Heart left ventricle (tissue), 16 donors: Measurements from ENCODE around the gene SART1. TPM values are rescaled to one million over a fixed set of nuclear protein-coding genes. Genes with fewer than 3 reads are reported as not detected.
"Not testable (repeated sequence)": the region's sequence is repeated elsewhere in the genome, so short reads cannot be mapped to it uniquely, and the experiment has no call there.

Source experiments
- ATAC-seq, 4 donors: fragments of 200-7000 bp; cut with Tn5 transposase; one replicate each; pipeline ENCODE4 v1.9.1; 2020 to 2022; ENCODE audit warnings: moderate library complexity in 4 of 4, mild to moderate bottlenecking in 3 of 4, moderate number of reproducible peaks in 1 of 4
- DNase-seq, 5 donors: peaks; one replicate each; pipeline ENCODE4 v3.0.0-alpha.2; 2020
- H3K27ac ChIP-seq, 12 donors: fragments of 200-600 bp; sonication (generic) in 4 of 12; one replicate each; pipeline versions ENCODE4 v1.5.0 to v1.8.0; 2016 to 2022; ENCODE audit warnings: mild to moderate bottlenecking in 2 of 12
- H3K27me3 ChIP-seq, 9 donors: fragments of 200-600 bp; sonication (generic) in 2 of 9; one replicate each; pipeline versions ENCODE4 v1.5.1 to v1.8.0; 2016 to 2022; ENCODE audit warnings: mild to moderate bottlenecking in 3 of 9
- H3K36me3 ChIP-seq, 9 donors: fragments of 200-600 bp; sonication (generic) in 2 of 9; one replicate each; pipeline versions ENCODE4 v1.5.0 to v1.8.0; 2018 to 2022; ENCODE audit warnings: mild to moderate bottlenecking in 2 of 9
- H3K4me1 ChIP-seq, 12 donors: fragments of 200-600 bp; sonication (generic) in 4 of 12; one replicate each; pipeline versions ENCODE4 v1.5.0 to v1.8.0; 2016 to 2022; ENCODE audit warnings: mild to moderate bottlenecking in 3 of 12
- H3K4me3 ChIP-seq, 12 donors: fragments of 200-600 bp; sonication (generic) in 4 of 12; one replicate each; pipeline versions ENCODE4 v1.5.0 to v1.8.0; 2017 to 2022; ENCODE audit warnings: mild to moderate bottlenecking in 9 of 12, moderate library complexity in 4 of 12
- H3K9me3 ChIP-seq, 12 donors: fragments of 200-600 bp; sonication (generic) in 4 of 12; one replicate each; pipeline versions ENCODE4 v1.5.0 to v1.8.0; 2016 to 2022; ENCODE audit warnings: mild to moderate bottlenecking in 1 of 12
- POLR2A ChIP-seq, 2 donors: fragments of 450-650 bp; IDR thresholded peaks; one replicate each; pipeline ENCODE4 v1.6.1; 2017; ENCODE audit warnings: antibody characterized with exemption in 2 of 2, mild to moderate bottlenecking in 2 of 2, moderate library complexity in 2 of 2
- WGBS, 4 donors: extraction: QIAGEN DNeasy Blood & Tissue Kit in 2 of 4; methylation state at CpG; one replicate each; pipeline versions ENCODE4 v1.1.5 to v1.1.7; 2013 to 2018; 5-methylcytosine and 5-hydroxymethylcytosine counted together
- intact Hi-C, 10 donors: fragments of 100-400 bp; cut with DNase I; formaldehyde crosslinking; loops; one replicate each; pipeline versions ENCODE4 v1.11.1 to v1.14.2; 2022
- polyA plus RNA-seq, 2 donors: library from polyadenylated mRNA; stranded (reverse); fragments of 200-250 nt; gene quantifications; one replicate each; pipeline ENCODE4 v1.2.3, GENCODE V29; 2013
- total RNA-seq, 9 donors: library from RNA; depleted of rRNA in 2 of 9; stranded (reverse); fragments of >200 nt in 2 of 9; fragmentation: NEBNext Ultra II Directional in 3 of 9; extraction: Animal tissue kit (Norgen Biotek cat#: 25700) in 3 of 9; gene quantifications; one replicate each; pipeline versions ENCODE4 v1.1.0 to v1.2.4, GENCODE V29; 2016 to 2023
- TF ChIP-seq, protein P1 (sequence below), 12 donors: fragments of 200-600 bp; sonication (generic) in 4 of 12; IDR thresholded peaks; one replicate each; pipeline versions ENCODE4 v1.5.0 to v1.8.0; 2018 to 2022; ENCODE audit warnings: antibody characterized with exemption in 12 of 12, mild to moderate bottlenecking in 5 of 12
- donor health status: ischemic (EF 13 %, LVEDD 7.1; RV severe dilation, severe dysfunction).
- donor health status: healthy with polysubstance abuse.
- donor health status: DM: no; HTN: yes; CAD: no.
- donor health status: DM: no; HTN: no; CAD: no.
- donor health status: ischemic (EF 25% LVEDD 6.9; RV normal size, moderate dysfunction).
- donor health status: ischemic (EF 25% LVEDD 5.7; RV mildly dilated, moderate dysfunction).
- donor health status: healthy.
- donor health status: DM: yes; HTN: yes; CAD: no.
- donor health status: ischemic (EF 35%, LVEDD 5.7; RV mildly dilated, moderate dysfunction).
- donor health status: nonischemic (EF 11% LVEDD 7.7; RV severe dilation, severe dysfunction).
- donor health status: DM: yes; HTN: yes; CAD: no.
- donor health status: PGD.
- donor health status: ischemic (EF 29% LVEDD 5.4; RV normal size, mild dysfunction).
- donor health status: nonischemic (EF 23%, LVEDD 6.1; RV moderate dilation, normal function).

SART1 gene
- total and polyA plus RNA-seq, 11 donors, result 21.6 to 70.1 (median 31.5) TPM

DNA sequence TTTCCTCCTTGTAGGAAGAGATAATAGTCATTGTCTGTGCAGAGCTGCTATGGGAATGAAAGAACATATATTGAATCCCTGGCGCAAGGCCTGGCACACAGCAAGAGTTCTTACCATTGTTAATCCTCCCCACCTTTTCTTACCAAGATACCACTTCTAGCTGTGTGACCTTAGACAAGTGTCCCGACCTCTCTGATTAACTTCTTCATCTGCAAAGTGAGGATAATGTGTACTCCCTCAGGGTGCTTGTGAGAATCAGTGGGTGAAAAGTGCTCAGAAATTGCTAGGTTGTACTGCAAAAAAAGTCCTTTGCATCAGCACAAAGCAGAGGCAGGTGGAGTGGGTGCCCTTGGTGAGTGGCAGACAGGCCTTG, 46.5 kb downstream of the SART1 start:
- Histone ChIP-seq H3K4me1 (peaks cover 0 to 20% (median 6%) of the 10 kb centered on the region in 12 donors), H3K27me3 (peaks cover 9 to 19% (median 13%) of the 10 kb centered on the region in 9 donors), H3K27ac (no peak overlapping the region), H3K9me3 (no peaks in the 10 kb centered on the region), H3K4me3 (no peak overlapping the region), H3K36me3 (peaks cover 0 to 27% (median 22%) of the 10 kb centered on the region in 9 donors)
- intact Hi-C loops, result no loop called here
- DNase-seq (no peak), ATAC-seq (no peak)
- TF ChIP-seq, protein P1, sequence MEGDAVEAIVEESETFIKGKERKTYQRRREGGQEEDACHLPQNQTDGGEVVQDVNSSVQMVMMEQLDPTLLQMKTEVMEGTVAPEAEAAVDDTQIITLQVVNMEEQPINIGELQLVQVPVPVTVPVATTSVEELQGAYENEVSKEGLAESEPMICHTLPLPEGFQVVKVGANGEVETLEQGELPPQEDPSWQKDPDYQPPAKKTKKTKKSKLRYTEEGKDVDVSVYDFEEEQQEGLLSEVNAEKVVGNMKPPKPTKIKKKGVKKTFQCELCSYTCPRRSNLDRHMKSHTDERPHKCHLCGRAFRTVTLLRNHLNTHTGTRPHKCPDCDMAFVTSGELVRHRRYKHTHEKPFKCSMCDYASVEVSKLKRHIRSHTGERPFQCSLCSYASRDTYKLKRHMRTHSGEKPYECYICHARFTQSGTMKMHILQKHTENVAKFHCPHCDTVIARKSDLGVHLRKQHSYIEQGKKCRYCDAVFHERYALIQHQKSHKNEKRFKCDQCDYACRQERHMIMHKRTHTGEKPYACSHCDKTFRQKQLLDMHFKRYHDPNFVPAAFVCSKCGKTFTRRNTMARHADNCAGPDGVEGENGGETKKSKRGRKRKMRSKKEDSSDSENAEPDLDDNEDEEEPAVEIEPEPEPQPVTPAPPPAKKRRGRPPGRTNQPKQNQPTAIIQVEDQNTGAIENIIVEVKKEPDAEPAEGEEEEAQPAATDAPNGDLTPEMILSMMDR (IDR thresholded peaks at IDR 0.05), result no peak
- no peak for TF ChIP-seq POLR2A (IDR thresholded peaks at IDR 0.05)
- WGBS, 4 donors, result 74 to 89% (median 84%) methylated on average over 2 of the region's 2 CpGs

DNA sequence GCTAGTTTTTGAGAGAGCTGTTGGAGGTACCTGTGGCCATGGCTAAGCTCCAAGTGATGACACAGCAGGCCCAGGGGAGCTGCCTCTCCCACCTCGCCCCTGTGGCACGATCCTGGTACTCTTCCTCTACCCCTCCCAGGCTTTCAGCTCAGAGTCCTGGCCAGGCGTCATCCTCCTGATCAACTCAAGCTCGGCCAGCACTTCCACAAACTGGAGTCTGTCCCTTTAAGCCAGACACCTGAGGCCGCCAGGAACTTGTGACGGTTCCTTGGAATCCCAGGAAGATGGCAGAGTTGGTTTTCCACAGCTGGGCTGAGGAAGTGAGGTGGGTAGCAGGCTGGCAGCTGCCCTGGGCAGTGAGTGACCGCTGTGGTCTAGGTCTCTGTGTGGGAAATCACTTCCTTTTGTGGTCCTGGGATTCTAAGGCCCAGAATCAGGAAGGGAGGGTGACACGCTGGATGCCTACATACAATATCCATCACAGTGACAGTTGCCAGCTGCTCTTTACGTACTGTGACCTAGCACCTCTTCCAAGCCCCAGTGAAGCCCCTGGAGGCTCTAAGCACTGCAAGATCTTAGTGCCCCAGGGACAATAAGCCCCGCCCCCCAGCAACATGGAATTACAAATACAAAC, 47.1 kb downstream of the SART1 start:
- H3K27ac ChIP-seq, result no peak overlapping the region
- WGBS, 4 donors, result 50 to 61% (median 58%) methylated on average over 10 of the region's 10 CpGs
- H3K27me3 ChIP-seq, result peaks cover 9 to 24% (median 16%) of the 10 kb centered on the region in 9 donors
- intact Hi-C loops, result no loop called here
- H3K4me3 ChIP-seq, result no peak overlapping the region
- no peak for ATAC-seq
- no peaks in the 10 kb centered on the region for H3K9me3 ChIP-seq
- peaks cover 0 to 18% (median 1%) of the 10 kb centered on the region in 12 donors for H3K4me1 ChIP-seq
- DNase-seq, result no peak
- no peak for TF ChIP-seq POLR2A (IDR thresholded peaks at IDR 0.05)
- peaks cover 0 to 25% (median 20%) of the 10 kb centered on the region in 9 donors for H3K36me3 ChIP-seq

DNA sequence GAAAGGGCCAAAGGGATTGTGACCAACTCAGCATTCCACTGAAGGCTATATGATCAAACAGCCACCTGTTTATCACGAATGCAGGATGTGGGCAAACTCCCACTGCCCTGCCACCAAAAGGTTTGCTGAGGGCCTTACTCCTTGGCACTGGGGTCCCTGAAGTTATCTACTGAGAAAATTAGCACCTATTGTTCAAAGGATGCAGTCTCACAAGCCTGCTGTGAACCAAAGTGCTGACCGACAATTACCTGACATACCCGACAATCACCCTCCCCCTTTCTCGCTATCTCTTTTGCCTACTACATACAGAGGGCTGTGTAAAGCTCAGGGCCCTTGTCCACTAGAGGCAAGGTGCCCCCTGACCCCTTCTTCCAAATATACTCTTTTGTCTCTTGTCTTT, 48.5 kb downstream of the SART1 start:
- Histone ChIP-seq H3K27me3 (peaks cover 9 to 29% (median 16%) of the 10 kb centered on the region in 9 donors), H3K4me1 (peaks cover 0 to 18% (median under 1%) of the 10 kb centered on the region in 12 donors), H3K36me3 (peaks cover 0 to 10% (median 6%) of the 10 kb centered on the region in 9 donors)
- WGBS, 4 donors, result 57 to 70% (median 66%) methylated on average over 4 of the region's 4 CpGs
- ATAC-seq, H3K9me3 ChIP-seq, DNase-seq, intact Hi-C loops, H3K27ac ChIP-seq, H3K4me3 ChIP-seq: not testable (repeated sequence)

DNA sequence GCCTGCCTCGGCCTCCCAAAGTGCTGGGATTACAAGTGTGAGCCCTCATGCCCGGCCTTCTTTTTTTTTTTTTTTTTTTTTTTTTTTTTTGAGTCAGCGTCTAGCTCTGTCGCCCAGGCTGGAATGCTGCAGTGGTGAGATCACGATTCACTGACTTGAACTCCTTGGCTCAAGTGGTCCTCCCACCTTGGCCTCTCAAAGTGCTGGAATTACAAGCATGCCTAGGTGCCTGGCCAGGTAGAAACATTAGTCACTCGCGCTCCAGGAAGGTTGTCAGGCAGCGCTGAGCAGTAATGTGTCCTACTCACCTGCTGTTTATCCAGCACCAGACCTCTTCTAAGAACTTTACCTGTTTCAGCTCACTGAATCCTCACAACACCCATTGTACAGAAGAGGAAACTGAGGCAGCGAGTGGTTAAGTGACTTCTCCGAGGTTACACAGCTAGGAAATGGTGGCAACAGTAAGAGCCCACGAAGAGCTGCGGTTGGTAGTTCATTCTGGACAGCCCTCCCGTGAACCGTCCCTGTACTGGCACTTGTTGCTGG, 49.8 kb downstream of the SART1 start:
- H3K36me3 ChIP-seq, result no peaks in the 10 kb centered on the region
- no peak for ATAC-seq
- no peaks in the 10 kb centered on the region for H3K9me3 ChIP-seq
- H3K27me3 ChIP-seq, result peaks cover 9 to 29% (median 16%) of the 10 kb centered on the region in 9 donors
- H3K4me1 ChIP-seq, result peaks cover 0 to 27% (median 7%) of the 10 kb centered on the region in 12 donors
- WGBS, 4 donors, result 42 to 68% (median 50%) methylated on average over 12 to 14 of the region's 14 CpGs
- no peak overlapping the region for H3K27ac ChIP-seq
- DNase-seq, result no peak
- intact Hi-C loops, result no loop called here
- H3K4me3 ChIP-seq, result peak overlapping the region in 4 of 12 donors; percentile 25 to 39 (median 32)
- TF ChIP-seq, protein P1 (IDR thresholded peaks at IDR 0.05), result no peak
- no peak for TF ChIP-seq POLR2A (IDR thresholded peaks at IDR 0.05)

DNA sequence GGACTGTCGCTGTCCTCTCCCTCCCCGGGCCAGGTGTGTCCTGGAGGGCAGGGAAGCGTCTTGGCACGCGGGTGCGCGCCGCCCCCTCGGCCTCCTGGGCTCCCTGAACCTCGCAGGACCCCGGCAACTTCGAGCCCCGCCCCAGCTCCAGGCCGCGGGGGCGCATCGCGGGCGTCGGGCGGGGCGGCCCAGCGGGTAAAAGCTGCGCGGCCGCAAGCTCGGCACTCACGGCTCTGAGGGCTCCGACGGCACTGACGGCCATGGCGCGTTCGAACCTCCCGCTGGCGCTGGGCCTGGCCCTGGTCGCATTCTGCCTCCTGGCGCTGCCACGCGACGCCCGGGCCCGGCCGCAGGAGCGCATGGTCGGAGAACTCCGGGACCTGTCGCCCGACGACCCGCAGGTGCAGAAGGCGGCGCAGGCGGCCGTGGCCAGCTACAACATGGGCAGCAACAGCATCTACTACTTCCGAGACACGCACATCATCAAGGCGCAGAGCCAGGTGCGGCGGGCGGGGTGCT, 50.3 kb downstream of the SART1 start, which contains the start of gene CST6:
Gene CST6, plus strand, starts transcription at position 224 of the 519 bp plus-strand sequence. Its CDS starts 37 bp downstream, at position 261.
- Histone ChIP-seq H3K27ac (no peak within 1 kb of the TSS), H3K9me3 (no peaks in the 10 kb centered on the region), H3K36me3 (no peaks in the 10 kb centered on the region), H3K4me1 (peaks cover 0 to 30% (median 7%) of the 10 kb centered on the region in 12 donors), H3K4me3 (peak within 1 kb of the TSS in 7 of 12 donors; percentile 11 to 39 (median 25)), H3K27me3 (peaks cover 9 to 29% (median 16%) of the 10 kb centered on the region in 9 donors)
- intact Hi-C loops, result no loop called here
- TF ChIP-seq, protein P1 (IDR thresholded peaks at IDR 0.05), result no peak
- no peak for TF ChIP-seq POLR2A (IDR thresholded peaks at IDR 0.05)
- 7 to 29% (median 11%) methylated on average over 10 to 61 of the region's 61 CpGs for WGBS, 4 donors
- DNase-seq (no peak), ATAC-seq (no peak)
